WTC11 (cell line): ENCODE data around the gene LRRFIP1. TPM values are rescaled to one million over a fixed set of nuclear protein-coding genes. Genes with fewer than 3 reads are reported as not detected.

Experiments used
- ATAC-seq: fragments of 200-7000 bp; cut with Tn5 transposase; 2 replicates; pipeline ENCODE4 v1.10.0; 2021; ENCODE audit warnings: mild to moderate bottlenecking, moderate library complexity
- CTCF ChIA-PET: fragments of 300-600 bp; sonication (Branson Sonifier 250); formaldehyde crosslinking; loops from one replicate; lab custom pipeline; 2021; ENCODE audit warnings: antibody characterized with exemption; lab: Charles Lee
- POLR2A ChIA-PET: fragments of 350-600 bp; sonication (Branson Sonifier 250); formaldehyde crosslinking; loops from one replicate; lab custom pipeline; 2021; ENCODE audit warnings: antibody characterized with exemption; lab: Charles Lee
- DNase-seq: peaks from one replicate; pipeline ENCODE4 v3.0.0; 2021; ENCODE audit warnings: low spot score
- H3K27ac Mint-ChIP-seq: 2 replicates; pipeline ENCODE4 v1.8.0; 2021; ENCODE audit warnings: mixed read lengths
- H3K27me3 Mint-ChIP-seq: 2 replicates; pipeline ENCODE4 v1.8.0; 2021; ENCODE audit warnings: low read depth, mild to moderate bottlenecking, moderate library complexity, mixed read lengths
- H3K36me3 Mint-ChIP-seq: 2 replicates; pipeline ENCODE4 v1.8.0; 2021; ENCODE audit warnings: mixed read lengths
- H3K4me1 Mint-ChIP-seq: 2 replicates; pipeline ENCODE4 v1.8.0; 2022; ENCODE audit warnings: mixed read lengths
- H3K4me3 Mint-ChIP-seq: 2 replicates; pipeline ENCODE4 v1.8.0; 2021; ENCODE audit warnings: mild to moderate bottlenecking, moderate library complexity, mixed read lengths
- H3K9me3 Mint-ChIP-seq: 2 replicates; pipeline ENCODE4 v1.8.0; 2021; ENCODE audit warnings: mixed read lengths
- AFF4 ChIP-seq: sonication (generic); formaldehyde crosslinking; IDR thresholded peaks from 2 replicates; pipeline ENCODE4 v1.8.1; 2023; ENCODE audit warnings: mild to moderate bottlenecking, missing genetic modification reagents, borderline replicate concordance
- AR ChIP-seq: fragments of 250-450 bp; sonication (Bioruptor Pico); IDR thresholded peaks from 2 replicates; pipeline ENCODE4 v1.9.0; 2021; ENCODE audit warnings: mild to moderate bottlenecking
- ATF1 ChIP-seq: sonication (generic); formaldehyde crosslinking; IDR thresholded peaks from 2 replicates; pipeline ENCODE4 v1.8.1; 2023; ENCODE audit warnings: mild to moderate bottlenecking, moderate library complexity, missing genetic modification reagents
- ATF3 ChIP-seq: sonication (generic); formaldehyde crosslinking; conservative IDR thresholded peaks from 2 replicates; pipeline ENCODE4 v1.8.1; 2022; ENCODE audit warnings: mild to moderate bottlenecking, missing genetic modification reagents
- CTCF ChIP-seq: fragments of 200-600 bp; IDR thresholded peaks from 2 replicates; pipeline ENCODE4 v1.8.0; 2022; ENCODE audit warnings: antibody characterized with exemption
- E2F1 ChIP-seq: sonication (generic); formaldehyde crosslinking; IDR thresholded peaks from 2 replicates; pipeline ENCODE4 v1.8.0; 2022; ENCODE audit warnings: mild to moderate bottlenecking, missing genetic modification reagents
- ESRRA ChIP-seq: sonication (generic); formaldehyde crosslinking; IDR thresholded peaks from 2 replicates; pipeline ENCODE4 v1.8.1; 2022; ENCODE audit warnings: mild to moderate bottlenecking, missing genetic modification reagents, borderline replicate concordance
- GRHL2 ChIP-seq: fragments of 250-450 bp; sonication (Bioruptor Pico); IDR thresholded peaks from 2 replicates; pipeline ENCODE4 v1.8.0; 2022; ENCODE audit warnings: mild to moderate bottlenecking, moderate library complexity; ENCODE audit not compliant: insufficient replicate concordance, severe bottlenecking
- JAZF1 ChIP-seq: fragments of 250-450 bp; sonication (Bioruptor Pico); IDR thresholded peaks from 2 replicates; pipeline ENCODE4 v1.9.0; 2021; ENCODE audit warnings: moderate library complexity, mild to moderate bottlenecking, inconsistent platforms
- NFATC4 ChIP-seq: fragments of 250-450 bp; sonication (Bioruptor Pico); IDR thresholded peaks from 2 replicates; pipeline ENCODE4 v1.9.0; 2021; ENCODE audit warnings: mild to moderate bottlenecking
- NFE2L1 ChIP-seq: sonication (generic); formaldehyde crosslinking; IDR thresholded peaks from 2 replicates; pipeline ENCODE4 v1.8.1; 2023; ENCODE audit warnings: missing genetic modification reagents
- RELA ChIP-seq: sonication (generic); formaldehyde crosslinking; IDR thresholded peaks from 2 replicates; pipeline ENCODE4 v1.8.1; 2022; ENCODE audit warnings: missing genetic modification reagents, mild to moderate bottlenecking, borderline replicate concordance
- SMAD4 ChIP-seq: sonication (generic); formaldehyde crosslinking; IDR thresholded peaks from 2 replicates; pipeline ENCODE4 v1.8.0; 2022; ENCODE audit warnings: mild to moderate bottlenecking, missing genetic modification reagents
- SP1 ChIP-seq: sonication (generic); formaldehyde crosslinking; conservative IDR thresholded peaks from 2 replicates; pipeline ENCODE4 v1.8.1; 2022; ENCODE audit warnings: missing genetic modification reagents
- STAT6 ChIP-seq: sonication (generic); formaldehyde crosslinking; conservative IDR thresholded peaks from 2 replicates; pipeline ENCODE4 v1.8.1; 2023; ENCODE audit warnings: mild to moderate bottlenecking, low read depth, missing genetic modification reagents, moderate library complexity
- TCF7 ChIP-seq: sonication (generic); formaldehyde crosslinking; IDR thresholded peaks from 2 replicates; pipeline ENCODE4 v1.8.0; 2022; ENCODE audit warnings: mild to moderate bottlenecking, low read depth, missing genetic modification reagents, moderate library complexity
- ZNF232 ChIP-seq: sonication (generic); formaldehyde crosslinking; IDR thresholded peaks from 2 replicates; pipeline ENCODE4 v1.8.0; 2022; ENCODE audit warnings: mild to moderate bottlenecking, missing genetic modification reagents
- ZNF263 ChIP-seq: sonication (generic); formaldehyde crosslinking; IDR thresholded peaks from 2 replicates; pipeline ENCODE4 v1.8.1; 2022; ENCODE audit warnings: low read depth, mild to moderate bottlenecking, moderate library complexity, missing genetic modification reagents
- ZNF396 ChIP-seq: fragments of 250-450 bp; sonication (Bioruptor Pico); IDR thresholded peaks from 2 replicates; pipeline ENCODE4 v1.8.0; 2021; ENCODE audit warnings: mild to moderate bottlenecking, moderate library complexity, borderline replicate concordance
- ZNF416 ChIP-seq: fragments of 250-450 bp; sonication (Bioruptor Pico); IDR thresholded peaks from 2 replicates; pipeline ENCODE4 v1.9.0; 2021; ENCODE audit warnings: mild to moderate bottlenecking, inconsistent platforms
- ZNF423 ChIP-seq: fragments of 250-450 bp; sonication (Bioruptor Pico); IDR thresholded peaks from 2 replicates; pipeline ENCODE4 v2.1.2; 2022; ENCODE audit warnings: mild to moderate bottlenecking, moderate library complexity
- total RNA-seq: library from RNA; stranded (reverse); gene quantifications from 3 replicates; pipeline ENCODE4 v1.2.3, GENCODE V29; 2021

Gene LRRFIP1
- total RNA-seq, 1 experiment from 2014 or later = 88.4 TPM

GRCh38 chr2:237685408-237685807 lies 58.0 kb downstream of the LRRFIP1 start (continued):
- no peak for TF ChIP-seq GRHL2 (CRISPR knock-in tag)
- no peak for TF ChIP-seq AR (CRISPR knock-in tag)
- no peak for TF ChIP-seq RELA (CRISPR knock-in tag)
- TF ChIP-seq E2F1 (CRISPR knock-in tag) = no peak
- no peak for TF ChIP-seq NFE2L1 (CRISPR knock-in tag)
- TF ChIP-seq JAZF1 = no peak
- TF ChIP-seq STAT6 = no peak
- TF ChIP-seq ESRRA = no peak
- TF ChIP-seq NFATC4 (CRISPR knock-in tag) = no peak
- TF ChIP-seq, all 79 proteins: peak for 0

- no peak overlapping the region for H3K4me3 Mint-ChIP-seq
- CTCF ChIA-PET = interaction anchor here (0.7 to 4.2 kb wide), 21 partner anchors 9 to 213 kb away, joined by 3 to 63 read pairs (median 5); partner anchors contain the start of gene RAB17
- peak; percentile 24 for ATAC-seq
- TF ChIP-seq TCF7 (CRISPR knock-in tag) (no peak), SP1 (CRISPR knock-in tag) (no peak), ATF1 (CRISPR knock-in tag) (no peak), RELA (CRISPR knock-in tag) (no peak), ZNF232 (CRISPR knock-in tag) (no peak), AFF4 (CRISPR knock-in tag) (no peak), CTCF (no peak), ZNF423 (CRISPR knock-in tag) (no peak), ZNF396 (no peak), ATF3 (CRISPR knock-in tag) (no peak), SMAD4 (no peak), ZNF416 (CRISPR knock-in tag) (no peak), ZNF263 (no peak)
Measured at GRCh38 chr2:237686659-237687136, 59.3 kb downstream of the LRRFIP1 start.

More at GRCh38 chr2:237686659-237687136, 59.3 kb downstream of the LRRFIP1 start:
- Mint-ChIP-seq H3K27me3 (no peaks in the 10 kb centered on the region), H3K36me3 (peaks cover 35% of the 10 kb centered on the region), H3K4me1 (peaks cover 16% of the 10 kb centered on the region), H3K9me3 (peaks cover 18% of the 10 kb centered on the region), H3K27ac (no peak overlapping the region)
- DNase-seq = no peak
- POLR2A ChIA-PET = no interaction called here
